ENCODE measurements around the gene P3H2.

DNA sequence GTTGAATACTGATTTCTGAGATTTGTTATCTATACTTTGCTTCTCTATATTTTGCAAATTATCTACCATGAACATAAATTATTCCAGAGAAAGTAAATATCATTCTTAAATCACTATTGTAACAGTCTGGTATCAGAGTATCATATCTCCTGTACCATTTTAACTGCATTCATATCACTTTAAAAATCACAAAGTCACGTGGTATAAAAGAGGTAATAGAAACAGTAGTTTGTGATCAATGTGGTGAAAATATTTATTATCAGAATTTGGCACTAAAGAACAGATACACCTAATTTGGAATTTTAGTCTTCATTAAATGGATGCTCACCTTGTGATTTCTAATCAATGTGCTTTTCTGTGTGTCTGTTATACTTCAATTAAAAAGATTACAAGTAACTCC, 47.8 kb downstream of the P3H2 start:
- TF ChIP-seq, protein P1, sequence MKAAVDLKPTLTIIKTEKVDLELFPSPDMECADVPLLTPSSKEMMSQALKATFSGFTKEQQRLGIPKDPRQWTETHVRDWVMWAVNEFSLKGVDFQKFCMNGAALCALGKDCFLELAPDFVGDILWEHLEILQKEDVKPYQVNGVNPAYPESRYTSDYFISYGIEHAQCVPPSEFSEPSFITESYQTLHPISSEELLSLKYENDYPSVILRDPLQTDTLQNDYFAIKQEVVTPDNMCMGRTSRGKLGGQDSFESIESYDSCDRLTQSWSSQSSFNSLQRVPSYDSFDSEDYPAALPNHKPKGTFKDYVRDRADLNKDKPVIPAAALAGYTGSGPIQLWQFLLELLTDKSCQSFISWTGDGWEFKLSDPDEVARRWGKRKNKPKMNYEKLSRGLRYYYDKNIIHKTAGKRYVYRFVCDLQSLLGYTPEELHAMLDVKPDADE (IDR thresholded peaks at IDR 0.05), result no peak
- TF ChIP-seq EZH2 (IDR thresholded peaks at IDR 0.05; ENCODE audit: low read depth, unreplicated experiment), result no peak
- TF ChIP-seq, protein P2, sequence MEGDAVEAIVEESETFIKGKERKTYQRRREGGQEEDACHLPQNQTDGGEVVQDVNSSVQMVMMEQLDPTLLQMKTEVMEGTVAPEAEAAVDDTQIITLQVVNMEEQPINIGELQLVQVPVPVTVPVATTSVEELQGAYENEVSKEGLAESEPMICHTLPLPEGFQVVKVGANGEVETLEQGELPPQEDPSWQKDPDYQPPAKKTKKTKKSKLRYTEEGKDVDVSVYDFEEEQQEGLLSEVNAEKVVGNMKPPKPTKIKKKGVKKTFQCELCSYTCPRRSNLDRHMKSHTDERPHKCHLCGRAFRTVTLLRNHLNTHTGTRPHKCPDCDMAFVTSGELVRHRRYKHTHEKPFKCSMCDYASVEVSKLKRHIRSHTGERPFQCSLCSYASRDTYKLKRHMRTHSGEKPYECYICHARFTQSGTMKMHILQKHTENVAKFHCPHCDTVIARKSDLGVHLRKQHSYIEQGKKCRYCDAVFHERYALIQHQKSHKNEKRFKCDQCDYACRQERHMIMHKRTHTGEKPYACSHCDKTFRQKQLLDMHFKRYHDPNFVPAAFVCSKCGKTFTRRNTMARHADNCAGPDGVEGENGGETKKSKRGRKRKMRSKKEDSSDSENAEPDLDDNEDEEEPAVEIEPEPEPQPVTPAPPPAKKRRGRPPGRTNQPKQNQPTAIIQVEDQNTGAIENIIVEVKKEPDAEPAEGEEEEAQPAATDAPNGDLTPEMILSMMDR (conservative IDR thresholded peaks at IDR 0.05; ENCODE audit: low read depth in 2 of 2), result no peak
- no peak for TF ChIP-seq EZH2phosphoT487 (IDR thresholded peaks at IDR 0.05; ENCODE audit: unreplicated experiment)
- no peak for TF ChIP-seq POLR2AphosphoS5 (IDR thresholded peaks at IDR 0.05; ENCODE audit: low read depth)
- TF ChIP-seq, protein P3, sequence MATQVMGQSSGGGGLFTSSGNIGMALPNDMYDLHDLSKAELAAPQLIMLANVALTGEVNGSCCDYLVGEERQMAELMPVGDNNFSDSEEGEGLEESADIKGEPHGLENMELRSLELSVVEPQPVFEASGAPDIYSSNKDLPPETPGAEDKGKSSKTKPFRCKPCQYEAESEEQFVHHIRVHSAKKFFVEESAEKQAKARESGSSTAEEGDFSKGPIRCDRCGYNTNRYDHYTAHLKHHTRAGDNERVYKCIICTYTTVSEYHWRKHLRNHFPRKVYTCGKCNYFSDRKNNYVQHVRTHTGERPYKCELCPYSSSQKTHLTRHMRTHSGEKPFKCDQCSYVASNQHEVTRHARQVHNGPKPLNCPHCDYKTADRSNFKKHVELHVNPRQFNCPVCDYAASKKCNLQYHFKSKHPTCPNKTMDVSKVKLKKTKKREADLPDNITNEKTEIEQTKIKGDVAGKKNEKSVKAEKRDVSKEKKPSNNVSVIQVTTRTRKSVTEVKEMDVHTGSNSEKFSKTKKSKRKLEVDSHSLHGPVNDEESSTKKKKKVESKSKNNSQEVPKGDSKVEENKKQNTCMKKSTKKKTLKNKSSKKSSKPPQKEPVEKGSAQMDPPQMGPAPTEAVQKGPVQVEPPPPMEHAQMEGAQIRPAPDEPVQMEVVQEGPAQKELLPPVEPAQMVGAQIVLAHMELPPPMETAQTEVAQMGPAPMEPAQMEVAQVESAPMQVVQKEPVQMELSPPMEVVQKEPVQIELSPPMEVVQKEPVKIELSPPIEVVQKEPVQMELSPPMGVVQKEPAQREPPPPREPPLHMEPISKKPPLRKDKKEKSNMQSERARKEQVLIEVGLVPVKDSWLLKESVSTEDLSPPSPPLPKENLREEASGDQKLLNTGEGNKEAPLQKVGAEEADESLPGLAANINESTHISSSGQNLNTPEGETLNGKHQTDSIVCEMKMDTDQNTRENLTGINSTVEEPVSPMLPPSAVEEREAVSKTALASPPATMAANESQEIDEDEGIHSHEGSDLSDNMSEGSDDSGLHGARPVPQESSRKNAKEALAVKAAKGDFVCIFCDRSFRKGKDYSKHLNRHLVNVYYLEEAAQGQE (IDR thresholded peaks at IDR 0.05; ENCODE audit: unreplicated experiment), result no peak
- no peak for TF ChIP-seq ZNF114 (CRISPR knock-in tag; IDR thresholded peaks at IDR 0.05)
- no peak for TF ChIP-seq CREB1 (CRISPR knock-in tag; IDR thresholded peaks at IDR 0.05; ENCODE audit: low read depth)
- no peak for TF ChIP-seq STAT1 (IDR thresholded peaks at IDR 0.05; ENCODE audit: unreplicated experiment)
- TF ChIP-seq NANOG (IDR thresholded peaks at IDR 0.05; ENCODE audit: borderline replicate concordance), result no peak
- TF ChIP-seq JUNB (IDR thresholded peaks at IDR 0.05; ENCODE audit: unreplicated experiment), result no peak
- no peak for TF ChIP-seq ZNF331 (CRISPR knock-in tag; IDR thresholded peaks at IDR 0.05; ENCODE audit: low read depth)
- TF ChIP-seq, protein P4, sequence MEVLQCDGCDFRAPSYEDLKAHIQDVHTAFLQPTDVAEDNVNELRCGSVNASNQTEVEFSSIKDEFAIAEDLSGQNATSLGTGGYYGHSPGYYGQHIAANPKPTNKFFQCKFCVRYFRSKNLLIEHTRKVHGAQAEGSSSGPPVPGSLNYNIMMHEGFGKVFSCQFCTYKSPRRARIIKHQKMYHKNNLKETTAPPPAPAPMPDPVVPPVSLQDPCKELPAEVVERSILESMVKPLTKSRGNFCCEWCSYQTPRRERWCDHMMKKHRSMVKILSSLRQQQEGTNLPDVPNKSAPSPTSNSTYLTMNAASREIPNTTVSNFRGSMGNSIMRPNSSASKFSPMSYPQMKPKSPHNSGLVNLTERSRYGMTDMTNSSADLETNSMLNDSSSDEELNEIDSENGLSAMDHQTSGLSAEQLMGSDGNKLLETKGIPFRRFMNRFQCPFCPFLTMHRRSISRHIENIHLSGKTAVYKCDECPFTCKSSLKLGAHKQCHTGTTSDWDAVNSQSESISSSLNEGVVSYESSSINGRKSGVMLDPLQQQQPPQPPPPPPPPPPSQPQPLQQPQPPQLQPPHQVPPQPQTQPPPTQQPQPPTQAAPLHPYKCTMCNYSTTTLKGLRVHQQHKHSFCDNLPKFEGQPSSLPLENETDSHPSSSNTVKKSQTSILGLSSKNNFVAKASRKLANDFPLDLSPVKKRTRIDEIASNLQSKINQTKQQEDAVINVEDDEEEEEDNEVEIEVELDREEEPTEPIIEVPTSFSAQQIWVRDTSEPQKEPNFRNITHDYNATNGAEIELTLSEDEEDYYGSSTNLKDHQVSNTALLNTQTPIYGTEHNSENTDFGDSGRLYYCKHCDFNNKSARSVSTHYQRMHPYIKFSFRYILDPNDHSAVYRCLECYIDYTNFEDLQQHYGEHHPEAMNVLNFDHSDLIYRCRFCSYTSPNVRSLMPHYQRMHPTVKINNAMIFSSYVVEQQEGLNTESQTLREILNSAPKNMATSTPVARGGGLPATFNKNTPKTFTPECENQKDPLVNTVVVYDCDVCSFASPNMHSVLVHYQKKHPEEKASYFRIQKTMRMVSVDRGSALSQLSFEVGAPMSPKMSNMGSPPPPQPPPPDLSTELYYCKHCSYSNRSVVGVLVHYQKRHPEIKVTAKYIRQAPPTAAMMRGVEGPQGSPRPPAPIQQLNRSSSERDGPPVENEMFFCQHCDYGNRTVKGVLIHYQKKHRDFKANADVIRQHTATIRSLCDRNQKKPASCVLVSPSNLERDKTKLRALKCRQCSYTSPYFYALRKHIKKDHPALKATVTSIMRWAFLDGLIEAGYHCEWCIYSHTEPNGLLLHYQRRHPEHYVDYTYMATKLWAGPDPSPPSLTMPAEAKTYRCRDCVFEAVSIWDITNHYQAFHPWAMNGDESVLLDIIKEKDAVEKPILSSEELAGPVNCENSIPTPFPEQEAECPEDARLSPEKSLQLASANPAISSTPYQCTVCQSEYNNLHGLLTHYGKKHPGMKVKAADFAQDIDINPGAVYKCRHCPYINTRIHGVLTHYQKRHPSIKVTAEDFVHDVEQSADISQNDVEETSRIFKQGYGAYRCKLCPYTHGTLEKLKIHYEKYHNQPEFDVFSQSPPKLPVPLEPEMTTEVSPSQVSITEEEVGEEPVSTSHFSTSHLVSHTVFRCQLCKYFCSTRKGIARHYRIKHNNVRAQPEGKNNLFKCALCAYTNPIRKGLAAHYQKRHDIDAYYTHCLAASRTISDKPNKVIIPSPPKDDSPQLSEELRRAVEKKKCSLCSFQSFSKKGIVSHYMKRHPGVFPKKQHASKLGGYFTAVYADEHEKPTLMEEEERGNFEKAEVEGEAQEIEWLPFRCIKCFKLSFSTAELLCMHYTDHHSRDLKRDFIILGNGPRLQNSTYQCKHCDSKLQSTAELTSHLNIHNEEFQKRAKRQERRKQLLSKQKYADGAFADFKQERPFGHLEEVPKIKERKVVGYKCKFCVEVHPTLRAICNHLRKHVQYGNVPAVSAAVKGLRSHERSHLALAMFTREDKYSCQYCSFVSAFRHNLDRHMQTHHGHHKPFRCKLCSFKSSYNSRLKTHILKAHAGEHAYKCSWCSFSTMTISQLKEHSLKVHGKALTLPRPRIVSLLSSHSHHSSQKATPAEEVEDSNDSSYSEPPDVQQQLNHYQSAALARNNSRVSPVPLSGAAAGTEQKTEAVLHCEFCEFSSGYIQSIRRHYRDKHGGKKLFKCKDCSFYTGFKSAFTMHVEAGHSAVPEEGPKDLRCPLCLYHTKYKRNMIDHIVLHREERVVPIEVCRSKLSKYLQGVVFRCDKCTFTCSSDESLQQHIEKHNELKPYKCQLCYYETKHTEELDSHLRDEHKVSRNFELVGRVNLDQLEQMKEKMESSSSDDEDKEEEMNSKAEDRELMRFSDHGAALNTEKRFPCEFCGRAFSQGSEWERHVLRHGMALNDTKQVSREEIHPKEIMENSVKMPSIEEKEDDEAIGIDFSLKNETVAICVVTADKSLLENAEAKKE (CRISPR knock-in tag; IDR thresholded peaks at IDR 0.05), result no peak

Data from GM23338 (cell line).